HL-60 (cell line): ENCODE measurements around the gene TAF5.
"Not testable (repeated sequence)": the region's sequence is repeated elsewhere in the genome, so short reads cannot be mapped to it uniquely, and the experiment has no call there.

Experiments
- POLR2AphosphoS5 ChIP-seq: IDR thresholded peaks from 2 replicates; pipeline ENCODE4 v1.6.1; 2012; ENCODE audit warnings: low read depth
- TF ChIP-seq, protein P1 (sequence below): IDR thresholded peaks from one replicate; pipeline ENCODE4 v1.5.1; 2011; ENCODE audit warnings: low read length, control low read depth, inconsistent platforms; ENCODE audit not compliant: insufficient read depth

DNA sequence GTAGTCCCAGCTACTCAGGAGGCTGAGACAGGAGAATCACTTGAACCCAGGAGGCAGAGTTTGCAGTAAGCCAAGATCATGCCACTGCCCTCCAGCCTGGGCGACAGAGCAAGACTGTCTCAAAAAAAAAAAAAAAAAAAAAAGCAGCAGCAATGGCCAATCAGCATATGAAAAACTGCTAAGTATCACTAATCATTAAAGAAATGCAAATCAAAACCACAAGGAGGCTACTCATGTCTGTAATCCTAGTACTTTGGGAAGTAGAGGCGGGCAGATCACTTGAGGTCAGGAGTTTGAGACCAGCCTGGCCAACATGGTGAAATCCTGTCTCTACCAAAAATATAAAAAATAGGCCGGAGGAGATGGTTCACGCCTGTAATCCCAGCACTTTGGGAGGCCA, 13.2 kb upstream of the TAF5 start:
- TF ChIP-seq, protein P1, sequence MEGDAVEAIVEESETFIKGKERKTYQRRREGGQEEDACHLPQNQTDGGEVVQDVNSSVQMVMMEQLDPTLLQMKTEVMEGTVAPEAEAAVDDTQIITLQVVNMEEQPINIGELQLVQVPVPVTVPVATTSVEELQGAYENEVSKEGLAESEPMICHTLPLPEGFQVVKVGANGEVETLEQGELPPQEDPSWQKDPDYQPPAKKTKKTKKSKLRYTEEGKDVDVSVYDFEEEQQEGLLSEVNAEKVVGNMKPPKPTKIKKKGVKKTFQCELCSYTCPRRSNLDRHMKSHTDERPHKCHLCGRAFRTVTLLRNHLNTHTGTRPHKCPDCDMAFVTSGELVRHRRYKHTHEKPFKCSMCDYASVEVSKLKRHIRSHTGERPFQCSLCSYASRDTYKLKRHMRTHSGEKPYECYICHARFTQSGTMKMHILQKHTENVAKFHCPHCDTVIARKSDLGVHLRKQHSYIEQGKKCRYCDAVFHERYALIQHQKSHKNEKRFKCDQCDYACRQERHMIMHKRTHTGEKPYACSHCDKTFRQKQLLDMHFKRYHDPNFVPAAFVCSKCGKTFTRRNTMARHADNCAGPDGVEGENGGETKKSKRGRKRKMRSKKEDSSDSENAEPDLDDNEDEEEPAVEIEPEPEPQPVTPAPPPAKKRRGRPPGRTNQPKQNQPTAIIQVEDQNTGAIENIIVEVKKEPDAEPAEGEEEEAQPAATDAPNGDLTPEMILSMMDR: not testable (repeated sequence)
- not testable (repeated sequence) for TF ChIP-seq POLR2AphosphoS5
